Immature natural killer cell (primary cell): ENCODE data around the gene TEX11. TPM values are rescaled to one million over a fixed set of nuclear protein-coding genes. Genes with fewer than 3 reads are reported as not detected.

Experiments used
- DNase-seq, 3 donors: peaks; one replicate each; pipeline ENCODE4 v3.0.0; 2022; ENCODE audit warnings: mixed read lengths in 1 of 3
- H3K27ac Mint-ChIP-seq, 6 donors: one replicate each; pipeline ENCODE4 v1.8.0; 2020; ENCODE audit warnings: mixed read lengths in 6 of 6, mild to moderate bottlenecking in 5 of 6, inconsistent platforms in 4 of 6, moderate library complexity in 3 of 6
- H3K27me3 Mint-ChIP-seq, 3 donors: one replicate each; pipeline ENCODE4 v1.8.0; 2020 to 2021; ENCODE audit warnings: low read depth in 3 of 3, mild to moderate bottlenecking in 3 of 3, mixed read lengths in 3 of 3, moderate library complexity in 3 of 3, inconsistent platforms in 1 of 3
- H3K36me3 Mint-ChIP-seq, 3 donors: one replicate each; pipeline ENCODE4 v1.8.0; 2020; ENCODE audit warnings: mixed read lengths in 3 of 3, inconsistent platforms in 2 of 3, mild to moderate bottlenecking in 2 of 3
- H3K4me1 Mint-ChIP-seq, 2 donors: one replicate each; pipeline ENCODE4 v1.8.0; 2020; ENCODE audit warnings: inconsistent platforms in 2 of 2, mild to moderate bottlenecking in 2 of 2, mixed read lengths in 2 of 2, moderate library complexity in 1 of 2
- H3K4me3 Mint-ChIP-seq, 5 donors: one replicate each; pipeline ENCODE4 v1.8.0; 2020; ENCODE audit warnings: mild to moderate bottlenecking in 5 of 5, mixed read lengths in 5 of 5, inconsistent platforms in 3 of 5, moderate library complexity in 3 of 5
- H3K9me3 Mint-ChIP-seq, 6 donors: one replicate each; pipeline ENCODE4 v1.8.0; 2020; ENCODE audit warnings: mild to moderate bottlenecking in 6 of 6, mixed read lengths in 6 of 6, inconsistent platforms in 4 of 6, moderate library complexity in 3 of 6
- polyA plus RNA-seq, 3 donors: library from polyadenylated mRNA; unstranded; fragments of 300-500 nt; fragmentation: Illumina TruSeq; gene quantifications; one replicate each; pipeline ENCODE4 v1.2.3, GENCODE V29; 2021

TEX11 gene
- polyA plus RNA-seq, 3 donors from 2014 or later: not detected

- no peak overlapping the region for H3K4me3 Mint-ChIP-seq
- H3K27ac Mint-ChIP-seq: no peak overlapping the region
- DNase-seq: no peak
- peaks cover 0 to 3% (median 2%) of the 10 kb centered on the region in 3 donors for H3K27me3 Mint-ChIP-seq
- peaks cover 4 to 16% (median 4%) of the 10 kb centered on the region in 3 donors for H3K36me3 Mint-ChIP-seq
- no peaks in the 10 kb centered on the region for H3K4me1 Mint-ChIP-seq
- H3K9me3 Mint-ChIP-seq: no peaks in the 10 kb centered on the region
Measured at GRCh38 chrX:70485466-70485865, 423.0 kb downstream of the TEX11 start.

- H3K4me1 Mint-ChIP-seq: no peaks in the 10 kb centered on the region
- H3K27me3 Mint-ChIP-seq: peaks cover 2 to 5% (median 3%) of the 10 kb centered on the region in 3 donors
- no peak overlapping the region for H3K4me3 Mint-ChIP-seq
- no peak overlapping the region for H3K27ac Mint-ChIP-seq
- H3K9me3 Mint-ChIP-seq: no peaks in the 10 kb centered on the region
- DNase-seq: no peak
- peaks cover 0 to 12% (median 4%) of the 10 kb centered on the region in 3 donors for H3K36me3 Mint-ChIP-seq
Measured at GRCh38 chrX:70482300-70482699, 426.2 kb downstream of the TEX11 start.

- peak overlapping the region in 1 of 6 donors; percentile 29 for H3K27ac Mint-ChIP-seq
- peaks cover 0 to 10% (median 4%) of the 10 kb centered on the region in 3 donors for H3K36me3 Mint-ChIP-seq
- no peaks in the 10 kb centered on the region for H3K9me3 Mint-ChIP-seq
- no peak for DNase-seq
- H3K4me3 Mint-ChIP-seq: no peak overlapping the region
- no peaks in the 10 kb centered on the region for H3K4me1 Mint-ChIP-seq
- peaks cover 2 to 5% (median 3%) of the 10 kb centered on the region in 3 donors for H3K27me3 Mint-ChIP-seq
Measured at GRCh38 chrX:70481471-70482270, 426.8 kb downstream of the TEX11 start.

GRCh38 chrX:70480660-70481018 lies 427.9 kb downstream of the TEX11 start:
- H3K27me3 Mint-ChIP-seq: peaks cover 3 to 7% (median 5%) of the 10 kb centered on the region in 3 donors
- peaks cover 0 to 10% (median 4%) of the 10 kb centered on the region in 3 donors for H3K36me3 Mint-ChIP-seq
- no peaks in the 10 kb centered on the region for H3K9me3 Mint-ChIP-seq
- DNase-seq: no peak
- no peak overlapping the region for H3K4me3 Mint-ChIP-seq
- no peak overlapping the region for H3K27ac Mint-ChIP-seq
- no peaks in the 10 kb centered on the region for H3K4me1 Mint-ChIP-seq

GRCh38 chrX:70479922-70480659 lies 428.4 kb downstream of the TEX11 start:
- peaks cover 1 to 5% (median 5%) of the 10 kb centered on the region in 3 donors for H3K27me3 Mint-ChIP-seq
- peaks cover 0 to 10% (median 4%) of the 10 kb centered on the region in 3 donors for H3K36me3 Mint-ChIP-seq
- no peaks in the 10 kb centered on the region for H3K9me3 Mint-ChIP-seq
- no peak for DNase-seq
- no peak overlapping the region for H3K4me3 Mint-ChIP-seq
- peak overlapping the region in 1 of 6 donors; percentile 0 for H3K27ac Mint-ChIP-seq
- H3K4me1 Mint-ChIP-seq: no peaks in the 10 kb centered on the region

GRCh38 chrX:70479247-70479921 lies 429.1 kb downstream of the TEX11 start:
- Mint-ChIP-seq H3K36me3 (peaks cover 0 to 10% (median 5%) of the 10 kb centered on the region in 3 donors), H3K4me1 (no peaks in the 10 kb centered on the region), H3K4me3 (no peak overlapping the region), H3K27me3 (peaks cover 1 to 5% (median 4%) of the 10 kb centered on the region in 3 donors), H3K9me3 (no peaks in the 10 kb centered on the region), H3K27ac (no peak overlapping the region)
- no peak for DNase-seq

Other genes starting within 250 kb of the TEX11 start
- gene SLC7A3, start 22.4 kb upstream of the TEX11 start, polyA plus RNA-seq: not detected
- 1 to 10 TPM; 5.3 to 9.2 (median 5.9) TPM for gene SNX12, start 159.6 kb upstream of the TEX11 start, polyA plus RNA-seq
- 1 to 10 TPM; 1.8 to 6.5 (median 2.9) TPM for gene FOXO4, start 187.1 kb upstream of the TEX11 start, polyA plus RNA-seq
- gene CXorf65, start 198.0 kb upstream of the TEX11 start, polyA plus RNA-seq: 10 to 100 TPM in 1 of 3 donors, 1 to 10 TPM in 1, not detected in 1; 5.6 to 15.2 TPM
- 1,000 to 10,000 TPM; 1,102 to 1,755 (median 1,598) TPM for gene IL2RG, start 202.9 kb upstream of the TEX11 start, polyA plus RNA-seq
- 10 to 100 TPM in 1 of 3 donors, 1 to 10 TPM in 1, not detected in 1; 8.6 to 21.5 TPM for gene MED12, start 209.9 kb upstream of the TEX11 start, polyA plus RNA-seq
- under 1 TPM in 2 of 3 donors, not detected in 1; 0.07 to 0.08 TPM for gene NLGN3, start 236.1 kb upstream of the TEX11 start, polyA plus RNA-seq